Measurements from ENCODE around the gene SRPK3. TPM values are rescaled to one million over a fixed set of nuclear protein-coding genes. Genes with fewer than 3 reads are reported as not detected.
A peak's percentile ranks its signal among the peaks of the same experiment; 100 is the strongest.

The SRPK3 gene
- total RNA-seq, 2 experiments from 2014 or later: not detected

DNA sequence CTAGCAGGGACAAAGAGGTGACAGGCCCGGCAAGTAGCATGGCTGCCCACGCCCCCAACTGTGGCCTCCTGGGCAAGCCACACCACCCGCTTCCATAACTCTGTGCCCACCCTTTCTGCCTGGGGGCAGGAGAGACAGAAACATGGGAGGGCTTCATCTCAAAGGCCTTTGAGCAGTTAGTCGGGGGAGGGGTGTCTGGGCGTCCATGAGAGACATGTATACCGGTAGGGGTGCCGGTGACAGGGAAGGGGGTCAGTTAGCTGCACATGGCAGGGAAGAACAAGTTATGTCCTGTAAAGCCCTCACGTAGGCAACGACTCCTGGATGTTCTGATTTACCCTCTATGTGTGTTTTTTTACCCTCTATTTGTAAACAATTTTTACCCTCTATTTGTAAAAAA lies 40.2 kb downstream of the SRPK3 start:
- Histone ChIP-seq H3K9me3 (ENCODE audit: control insufficient read depth in 1 of 2, insufficient read depth in 1 of 2, low read length in 2 of 2) (no peaks in the 10 kb centered on the region), H3K27ac (ENCODE audit: low read depth in 1 of 2, low read length in 2 of 2) (no peak overlapping the region), H3K27me3 (ENCODE audit: control insufficient read depth in 1 of 2, insufficient read depth in 2 of 2, low read length in 2 of 2) (no peaks in the 10 kb centered on the region), H3K4me1 (ENCODE audit: insufficient read depth, low read length) (peaks cover 83% of the 10 kb centered on the region), H3K36me3 (ENCODE audit: insufficient read depth, low read length) (no peaks in the 10 kb centered on the region), H3K4me3 (ENCODE audit: low read length) (no peak overlapping the region)
- ChIA-PET CTCF (no interaction called here), POLR2A (no interaction called here)
- ATAC-seq (ENCODE audit: poor library complexity) (no peak), DNase-seq (peak in 1 of 14 experiments; percentile 2)
- no peaks in the 10 kb centered on the region for H3K27me3 Mint-ChIP-seq
- H3K27ac Mint-ChIP-seq: peak overlapping the region; percentile 82
- no peaks in the 10 kb centered on the region for H3K9me3 Mint-ChIP-seq
- TF ChIP-seq, protein P1, sequence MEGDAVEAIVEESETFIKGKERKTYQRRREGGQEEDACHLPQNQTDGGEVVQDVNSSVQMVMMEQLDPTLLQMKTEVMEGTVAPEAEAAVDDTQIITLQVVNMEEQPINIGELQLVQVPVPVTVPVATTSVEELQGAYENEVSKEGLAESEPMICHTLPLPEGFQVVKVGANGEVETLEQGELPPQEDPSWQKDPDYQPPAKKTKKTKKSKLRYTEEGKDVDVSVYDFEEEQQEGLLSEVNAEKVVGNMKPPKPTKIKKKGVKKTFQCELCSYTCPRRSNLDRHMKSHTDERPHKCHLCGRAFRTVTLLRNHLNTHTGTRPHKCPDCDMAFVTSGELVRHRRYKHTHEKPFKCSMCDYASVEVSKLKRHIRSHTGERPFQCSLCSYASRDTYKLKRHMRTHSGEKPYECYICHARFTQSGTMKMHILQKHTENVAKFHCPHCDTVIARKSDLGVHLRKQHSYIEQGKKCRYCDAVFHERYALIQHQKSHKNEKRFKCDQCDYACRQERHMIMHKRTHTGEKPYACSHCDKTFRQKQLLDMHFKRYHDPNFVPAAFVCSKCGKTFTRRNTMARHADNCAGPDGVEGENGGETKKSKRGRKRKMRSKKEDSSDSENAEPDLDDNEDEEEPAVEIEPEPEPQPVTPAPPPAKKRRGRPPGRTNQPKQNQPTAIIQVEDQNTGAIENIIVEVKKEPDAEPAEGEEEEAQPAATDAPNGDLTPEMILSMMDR (IDR thresholded peaks at IDR 0.05): no peak
- intact Hi-C loops (cut with DNase I, micrococcal nuclease): no loop called here
- no peak overlapping the region for H3K4me3 Mint-ChIP-seq
- H3K36me3 Mint-ChIP-seq (ENCODE audit: low read depth): no peaks in the 10 kb centered on the region
- H3K4me1 Mint-ChIP-seq (ENCODE audit: low read depth): peaks cover 50% of the 10 kb centered on the region

GRCh38 chrX:153824348-153824747 lies 43.5 kb downstream of the SRPK3 start:
- ChIA-PET CTCF (no interaction called here), POLR2A (interaction anchor here (0.5 kb wide), 1 partner anchor 241 kb away, joined by 3 read pairs; no protein-coding TSS in a partner anchor)
- TF ChIP-seq, protein P1 (IDR thresholded peaks at IDR 0.05): no peak
- Mint-ChIP-seq H3K4me3 (no peak overlapping the region), H3K27me3 (no peaks in the 10 kb centered on the region), H3K27ac (no peak overlapping the region), H3K4me1 (ENCODE audit: low read depth) (peaks cover 54% of the 10 kb centered on the region), H3K9me3 (no peaks in the 10 kb centered on the region), H3K36me3 (ENCODE audit: low read depth) (no peaks in the 10 kb centered on the region)
- Histone ChIP-seq H3K27ac (ENCODE audit: low read depth in 1 of 2, low read length in 2 of 2) (no peak overlapping the region), H3K9me3 (ENCODE audit: control insufficient read depth in 1 of 2, insufficient read depth in 1 of 2, low read length in 2 of 2) (no peaks in the 10 kb centered on the region), H3K4me1 (ENCODE audit: insufficient read depth, low read length) (peaks cover 67% of the 10 kb centered on the region), H3K36me3 (ENCODE audit: insufficient read depth, low read length) (no peaks in the 10 kb centered on the region), H3K27me3 (ENCODE audit: control insufficient read depth in 1 of 2, insufficient read depth in 2 of 2, low read length in 2 of 2) (no peaks in the 10 kb centered on the region), H3K4me3 (ENCODE audit: low read length) (no peak overlapping the region)
- intact Hi-C loops (cut with DNase I, micrococcal nuclease): no loop called here
- no peak for DNase-seq
- no peak for ATAC-seq (ENCODE audit: poor library complexity)

GRCh38 chrX:153825042-153825441 lies 44.2 kb downstream of the SRPK3 start:
- intact Hi-C loops (cut with DNase I, micrococcal nuclease): loop anchor here in 1 of 2 experiments (5.0 kb wide), 1 partner anchor 77 kb away; the partner anchor contains the start of gene AVPR2
- Mint-ChIP-seq H3K27ac (no peak overlapping the region), H3K27me3 (no peaks in the 10 kb centered on the region), H3K9me3 (no peaks in the 10 kb centered on the region), H3K4me3 (no peak overlapping the region), H3K4me1 (ENCODE audit: low read depth) (peaks cover 54% of the 10 kb centered on the region), H3K36me3 (ENCODE audit: low read depth) (no peaks in the 10 kb centered on the region)
- TF ChIP-seq, protein P1 (IDR thresholded peaks at IDR 0.05): no peak
- ATAC-seq (ENCODE audit: poor library complexity) (no peak), DNase-seq (no peak)
- ChIA-PET CTCF (no interaction called here), POLR2A (no interaction called here)
- Histone ChIP-seq H3K4me3 (ENCODE audit: low read length) (no peak overlapping the region), H3K27me3 (ENCODE audit: control insufficient read depth in 1 of 2, insufficient read depth in 2 of 2, low read length in 2 of 2) (no peaks in the 10 kb centered on the region), H3K36me3 (ENCODE audit: insufficient read depth, low read length) (no peaks in the 10 kb centered on the region), H3K4me1 (ENCODE audit: insufficient read depth, low read length) (peaks cover 61% of the 10 kb centered on the region), H3K9me3 (ENCODE audit: control insufficient read depth in 1 of 2, insufficient read depth in 1 of 2, low read length in 2 of 2) (no peaks in the 10 kb centered on the region), H3K27ac (ENCODE audit: low read depth in 1 of 2, low read length in 2 of 2) (no peak overlapping the region)

All from CD4-positive, alpha-beta T cell (primary cell).